GM12878 (cell line): ENCODE results near the gene ADCY5. TPM values are rescaled to one million over a fixed set of nuclear protein-coding genes. Genes with fewer than 3 reads are reported as not detected.

Experiments
- ATAC-seq: fragments of 200-7000 bp; cut with Tn5 transposase; 3 replicates; pipeline ENCODE4 v1.9.1; 2020; ENCODE audit warnings: mild to moderate bottlenecking, moderate library complexity
- BruUV-seq: library from RNA; stranded (reverse); fragments of 400-500 nt; replicated peaks from 2 replicates; lab custom pipeline; 2021; lab: Mats Ljungman, UMichigan
- CTCF ChIA-PET: fragments of 300-600 bp; sonication (Branson Sonifier 250); formaldehyde crosslinking; extraction: SDS; loops from one replicate; lab custom pipeline; 2021; ENCODE audit warnings: inconsistent platforms; lab: Yijun Ruan, JAX
- POLR2A ChIA-PET: fragments of 350-600 bp; formaldehyde crosslinking; extraction: SDS; loops from one replicate; lab custom pipeline; 2021; ENCODE audit warnings: inconsistent platforms; lab: Charles Lee
- RAD21 ChIA-PET: fragments of 300-600 bp; sonication (Branson Sonifier 250); formaldehyde crosslinking; loops from one replicate; lab custom pipeline; 2023; ENCODE audit warnings: antibody characterized with exemption; ENCODE audit not compliant: unreplicated experiment; lab: Charles Lee
- SMC1A ChIA-PET: fragments of 300-600 bp; sonication (Branson Sonifier 250); formaldehyde crosslinking; loops from one replicate; lab custom pipeline; 2023; ENCODE audit not compliant: unreplicated experiment, uncharacterized antibody; lab: Charles Lee
- DNase-seq: peaks from one replicate; pipeline ENCODE4 v3.0.0-alpha.2; 2011; ENCODE audit warnings: low read depth, low spot score
- FAIRE-seq: peaks from 3 replicates; lab custom pipeline; 2011; peaks lifted over from hg19 to GRCh38; lab: Jason Lieb, UNC
- H2AFZ ChIP-seq: 2 replicates; pipeline ENCODE4 v1.6.0; 2011; ENCODE audit warnings: low read depth, low read length, control low read depth; ENCODE audit not compliant: control insufficient read depth
- H3K27ac ChIP-seq: 2 replicates; pipeline ENCODE4 v1.5.1; 2011; ENCODE audit warnings: control low read depth; ENCODE audit not compliant: control insufficient read depth, insufficient read depth
- H3K27me3 ChIP-seq, 2 experiments: replicated peaks in 1 of 2; 2 replicates each; pipeline versions ENCODE4 v1.6.0 to v1.6.1; 2011; ENCODE audit warnings: low read length in 1 of 2; ENCODE audit not compliant: control insufficient read depth in 2 of 2, insufficient read depth in 2 of 2
- H3K36me3 ChIP-seq, 2 experiments: 2 replicates each; pipeline ENCODE4 v1.5.1; 2011; ENCODE audit warnings: low read length in 1 of 2; ENCODE audit not compliant: control insufficient read depth in 2 of 2, insufficient read depth in 2 of 2
- H3K4me1 ChIP-seq: 2 replicates; pipeline ENCODE4 v1.6.1; 2011; ENCODE audit warnings: mild to moderate bottlenecking, low read length, moderate library complexity, mixed read lengths; ENCODE audit not compliant: control insufficient read depth, insufficient read depth
- H3K4me2 ChIP-seq: 2 replicates; pipeline ENCODE4 v1.6.0; 2011; ENCODE audit warnings: control low read depth; ENCODE audit not compliant: control insufficient read depth, insufficient read depth
- H3K4me3 ChIP-seq: fragments of 200-600 bp; sonication (generic); 2 replicates; pipeline ENCODE4 v1.5.1; 2016
- H3K79me2 ChIP-seq: 2 replicates; pipeline ENCODE4 v1.6.0; 2011; ENCODE audit warnings: low read length; ENCODE audit not compliant: control insufficient read depth, insufficient read depth
- H3K9ac ChIP-seq: 2 replicates; pipeline ENCODE4 v1.8.0; 2011; ENCODE audit warnings: low read length, control low read depth, mixed read lengths; ENCODE audit not compliant: control insufficient read depth, insufficient read depth
- H3K9me3 ChIP-seq: replicated peaks from 3 replicates; pipeline ENCODE4 v1.5.1; 2011; ENCODE audit warnings: mild to moderate bottlenecking, low read length; ENCODE audit not compliant: control insufficient read depth, insufficient read depth
- H4K20me1 ChIP-seq: 2 replicates; pipeline ENCODE4 v1.6.0; 2011; ENCODE audit not compliant: control insufficient read depth, insufficient read depth
- ASH2L ChIP-seq: fragments of 300-600, 200-600 bp; sonication (generic); IDR thresholded peaks from 2 replicates; pipeline ENCODE4 v1.6.1; 2017; ENCODE audit warnings: low read depth, mild to moderate bottlenecking, borderline replicate concordance
- CBX3 ChIP-seq: fragments of 200-600 bp; sonication (generic); IDR thresholded peaks from 2 replicates; pipeline ENCODE4 v1.6.1; 2016; ENCODE audit warnings: low read depth, borderline replicate concordance
- CHD4 ChIP-seq: fragments of 200-600 bp; sonication (generic); IDR thresholded peaks from 2 replicates; pipeline ENCODE4 v1.6.1; 2016; ENCODE audit warnings: mild to moderate bottlenecking
- ESRRA ChIP-seq: IDR thresholded peaks from 2 replicates; pipeline ENCODE4 v1.6.1; 2012; ENCODE audit warnings: mild to moderate bottlenecking, low read length, improper control_type of control experiment
- IKZF2 ChIP-seq, 2 experiments: fragments of 450-650 bp; IDR thresholded peaks; 2 replicates each; pipeline ENCODE4 v1.6.1; 2017; ENCODE audit warnings: mild to moderate bottlenecking in 2 of 2, moderate library complexity in 2 of 2
- MYB ChIP-seq: fragments of 150-350 bp; IDR thresholded peaks from 2 replicates; pipeline ENCODE4 v1.6.1; 2014; ENCODE audit warnings: mild to moderate bottlenecking, low read depth, low read length, borderline replicate concordance
- NR2F1 ChIP-seq: fragments of 450-650 bp; conservative IDR thresholded peaks from 2 replicates; pipeline ENCODE4 v1.6.1; 2017; ENCODE audit warnings: mild to moderate bottlenecking
- PAX5 ChIP-seq: IDR thresholded peaks from 2 replicates; pipeline ENCODE4 v1.6.1; 2011; ENCODE audit warnings: low read depth, low read length, borderline replicate concordance
- RAD21 ChIP-seq: IDR thresholded peaks from 2 replicates; pipeline ENCODE4 v1.6.1; 2011; ENCODE audit warnings: mild to moderate bottlenecking, low read depth, low read length, moderate library complexity; ENCODE audit not compliant: insufficient read depth
- RUNX3 ChIP-seq: IDR thresholded peaks from 2 replicates; pipeline ENCODE4 v1.6.1; 2012; ENCODE audit warnings: low read length, inconsistent platforms
- STAT1 ChIP-seq: fragments of 450-650 bp; conservative IDR thresholded peaks from 2 replicates; pipeline ENCODE4 v1.6.1; 2014; ENCODE audit warnings: antibody characterized with exemption, mild to moderate bottlenecking
- TARDBP ChIP-seq: IDR thresholded peaks from 2 replicates; pipeline ENCODE4 v1.6.1; 2016; ENCODE audit warnings: borderline replicate concordance
- ZNF207 ChIP-seq: fragments of 450-650 bp; IDR thresholded peaks from 2 replicates; pipeline ENCODE4 v1.6.1; 2014; ENCODE audit warnings: antibody characterized with exemption, mild to moderate bottlenecking, borderline replicate concordance
- ZNF274 ChIP-seq: IDR thresholded peaks from one replicate; pipeline ENCODE4 v1.8.0; 2011; ENCODE audit not compliant: insufficient read length, insufficient read depth
- WGBS: methylation state at CpG from one replicate; pipeline ENCODE4 v1.1.6; 2016; ENCODE audit warnings: low lambda C conversion rate; ENCODE audit not compliant: insufficient replicate concordance, insufficient coverage; ENCODE audit errors: missing lambda C conversion rate; 5-methylcytosine and 5-hydroxymethylcytosine counted together
- in situ Hi-C: fragments of 300-500 bp; cut with MboI; formaldehyde crosslinking; loops from 9 replicates; pipeline ENCODE4 v1.14.3; 2018; ENCODE audit warnings: mixed read lengths
- intact Hi-C: fragments of 100-400 bp; cut with micrococcal nuclease; formaldehyde crosslinking; loops from one replicate; pipeline ENCODE4 v1.14.2; 2022; ENCODE audit not compliant: unreplicated experiment
- polyA plus RNA-seq, 11 experiments: library from polyadenylated mRNA; depleted of rRNA in 4 of 11; unstranded in 6 of 11; stranded (reverse) in 5 of 11; fragments of >200 nt; fragmentation: Nextera tagmentation in 4 of 11; fragmentation: Illumina TruSeq in 1 of 11; extraction: Ambion mirVana in 4 of 11; extraction: Trizol in 1 of 11; gene quantifications; 1 replicate in 1 of 11; 2 replicates in 10 of 11; pipeline versions ENCODE4 v1.2.1 to v1.2.3, GENCODE V29; 2011 to 2016; ENCODE audit warnings: inconsistent platforms in 2 of 11, missing spikeins in 2 of 11, low read depth in 1 of 11
- total RNA-seq, 4 experiments: library from RNA; depleted of rRNA in 3 of 4; stranded (reverse); fragments of >200 nt in 3 of 4; fragmentation: Illumina TruSeq in 1 of 4; extraction: Trizol in 1 of 4; gene quantifications; 2 replicates each; pipeline versions ENCODE4 v1.2.1 to v1.2.3, GENCODE V29; 2013 to 2021
- TF ChIP-seq, protein P1 (sequence below): IDR thresholded peaks from 2 replicates; pipeline ENCODE4 v1.6.1; 2011; ENCODE audit warnings: low read depth, mild to moderate bottlenecking, low read length, moderate library complexity, borderline replicate concordance; ENCODE audit errors: extremely low read depth
- TF ChIP-seq, protein P2 (sequence below): fragments of 450-650 bp; IDR thresholded peaks from 2 replicates; pipeline ENCODE4 v1.6.1; 2017; ENCODE audit warnings: antibody characterized with exemption, mild to moderate bottlenecking, moderate library complexity
- TF ChIP-seq, protein P3 (sequence below): fragments of 450-650 bp; IDR thresholded peaks from 2 replicates; pipeline ENCODE4 v1.6.1; 2014; ENCODE audit warnings: mild to moderate bottlenecking
- TF ChIP-seq, protein P4 (sequence below): fragments of 450-650 bp; formaldehyde crosslinking; IDR thresholded peaks from 2 replicates; pipeline ENCODE4 v1.4.0; 2022; ENCODE audit warnings: mild to moderate bottlenecking, moderate library complexity

Gene ADCY5
- total and polyA plus RNA-seq, 10 of the 15 experiments (the other 5 are each of a cell fraction or from before 2014, with no cell fraction given): under 0.01 to 0.24 (median 0.02) TPM; not detected in 4

DNA sequence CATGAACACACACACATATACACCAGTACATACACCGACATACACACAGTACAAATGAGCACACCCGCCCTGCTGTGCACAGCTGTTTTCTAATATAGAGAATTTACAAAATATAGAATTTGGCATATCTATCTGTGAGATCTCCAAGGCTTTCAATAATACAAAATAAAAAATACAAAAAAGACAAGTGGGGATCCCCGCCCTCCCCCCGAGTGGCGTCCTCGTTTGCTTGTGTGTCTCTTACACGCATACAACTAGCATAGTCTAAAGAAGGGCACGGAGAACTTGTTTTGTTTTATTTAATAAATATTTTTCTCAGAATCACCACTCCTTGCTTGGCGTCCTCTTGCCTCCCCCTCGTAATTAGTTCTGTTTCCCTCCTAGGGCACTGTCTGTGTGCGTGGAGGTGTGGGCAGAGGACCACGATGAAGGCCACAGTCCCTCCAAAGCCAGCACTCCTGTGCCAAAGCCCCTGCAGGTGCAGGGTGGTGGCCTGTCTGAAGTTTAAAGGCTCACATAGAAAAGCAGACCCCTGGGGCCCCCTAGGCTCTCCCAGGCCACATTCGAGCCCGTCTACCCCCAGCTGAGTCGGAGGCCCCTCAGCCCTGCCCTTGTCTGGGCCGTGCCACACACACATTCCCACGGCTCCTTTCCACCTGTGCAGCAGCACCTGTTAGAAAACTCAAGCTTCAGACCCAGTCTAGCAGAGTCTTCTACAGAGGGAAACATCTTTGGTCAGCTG is 165.1 kb downstream of the ADCY5 start:
- no peak overlapping the region for H2AFZ ChIP-seq
- ChIA-PET CTCF (no interaction called here), RAD21 (no interaction called here), SMC1A (no interaction called here), POLR2A (interaction anchor here (0.6 kb wide), 1 partner anchor 1585 kb away, joined by 4 read pairs; no protein-coding TSS in a partner anchor)
- no peaks in the 10 kb centered on the region for H3K9me3 ChIP-seq
- H4K20me1 ChIP-seq: no peaks in the 10 kb centered on the region
- no peak for ATAC-seq
- H3K27ac ChIP-seq: no peak overlapping the region
- no peaks in the 10 kb centered on the region for H3K36me3 ChIP-seq
- no TSS peak for BruUV-seq
- 66% methylated on average over 17 of the region's 17 CpGs for WGBS
- no peaks in the 10 kb centered on the region for H3K4me1 ChIP-seq
- no peak for FAIRE-seq
- H3K9ac ChIP-seq: no peak overlapping the region
- H3K4me2 ChIP-seq: no peak overlapping the region
- TF ChIP-seq ZNF207 (no peak), RUNX3 (no peak), TARDBP (no peak), ZNF274 (no peak), IKZF2 (IDR thresholded peaks at IDR 0.05) (no peak), CBX3 (no peak), RAD21 (no peak), STAT1 (no peak), NR2F1 (no peak), MYB (no peak), ASH2L (no peak), ESRRA (no peak), CHD4 (no peak), PAX5 (no peak)
- TF ChIP-seq, protein P1, sequence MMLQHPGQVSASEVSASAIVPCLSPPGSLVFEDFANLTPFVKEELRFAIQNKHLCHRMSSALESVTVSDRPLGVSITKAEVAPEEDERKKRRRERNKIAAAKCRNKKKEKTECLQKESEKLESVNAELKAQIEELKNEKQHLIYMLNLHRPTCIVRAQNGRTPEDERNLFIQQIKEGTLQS: no peak
- TF ChIP-seq, protein P2, sequence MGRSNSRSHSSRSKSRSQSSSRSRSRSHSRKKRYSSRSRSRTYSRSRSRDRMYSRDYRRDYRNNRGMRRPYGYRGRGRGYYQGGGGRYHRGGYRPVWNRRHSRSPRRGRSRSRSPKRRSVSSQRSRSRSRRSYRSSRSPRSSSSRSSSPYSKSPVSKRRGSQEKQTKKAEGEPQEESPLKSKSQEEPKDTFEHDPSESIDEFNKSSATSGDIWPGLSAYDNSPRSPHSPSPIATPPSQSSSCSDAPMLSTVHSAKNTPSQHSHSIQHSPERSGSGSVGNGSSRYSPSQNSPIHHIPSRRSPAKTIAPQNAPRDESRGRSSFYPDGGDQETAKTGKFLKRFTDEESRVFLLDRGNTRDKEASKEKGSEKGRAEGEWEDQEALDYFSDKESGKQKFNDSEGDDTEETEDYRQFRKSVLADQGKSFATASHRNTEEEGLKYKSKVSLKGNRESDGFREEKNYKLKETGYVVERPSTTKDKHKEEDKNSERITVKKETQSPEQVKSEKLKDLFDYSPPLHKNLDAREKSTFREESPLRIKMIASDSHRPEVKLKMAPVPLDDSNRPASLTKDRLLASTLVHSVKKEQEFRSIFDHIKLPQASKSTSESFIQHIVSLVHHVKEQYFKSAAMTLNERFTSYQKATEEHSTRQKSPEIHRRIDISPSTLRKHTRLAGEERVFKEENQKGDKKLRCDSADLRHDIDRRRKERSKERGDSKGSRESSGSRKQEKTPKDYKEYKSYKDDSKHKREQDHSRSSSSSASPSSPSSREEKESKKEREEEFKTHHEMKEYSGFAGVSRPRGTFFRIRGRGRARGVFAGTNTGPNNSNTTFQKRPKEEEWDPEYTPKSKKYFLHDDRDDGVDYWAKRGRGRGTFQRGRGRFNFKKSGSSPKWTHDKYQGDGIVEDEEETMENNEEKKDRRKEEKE: no peak
- TF ChIP-seq, protein P3, sequence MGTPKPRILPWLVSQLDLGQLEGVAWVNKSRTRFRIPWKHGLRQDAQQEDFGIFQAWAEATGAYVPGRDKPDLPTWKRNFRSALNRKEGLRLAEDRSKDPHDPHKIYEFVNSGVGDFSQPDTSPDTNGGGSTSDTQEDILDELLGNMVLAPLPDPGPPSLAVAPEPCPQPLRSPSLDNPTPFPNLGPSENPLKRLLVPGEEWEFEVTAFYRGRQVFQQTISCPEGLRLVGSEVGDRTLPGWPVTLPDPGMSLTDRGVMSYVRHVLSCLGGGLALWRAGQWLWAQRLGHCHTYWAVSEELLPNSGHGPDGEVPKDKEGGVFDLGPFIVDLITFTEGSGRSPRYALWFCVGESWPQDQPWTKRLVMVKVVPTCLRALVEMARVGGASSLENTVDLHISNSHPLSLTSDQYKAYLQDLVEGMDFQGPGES: no peak
- TF ChIP-seq, protein P4, sequence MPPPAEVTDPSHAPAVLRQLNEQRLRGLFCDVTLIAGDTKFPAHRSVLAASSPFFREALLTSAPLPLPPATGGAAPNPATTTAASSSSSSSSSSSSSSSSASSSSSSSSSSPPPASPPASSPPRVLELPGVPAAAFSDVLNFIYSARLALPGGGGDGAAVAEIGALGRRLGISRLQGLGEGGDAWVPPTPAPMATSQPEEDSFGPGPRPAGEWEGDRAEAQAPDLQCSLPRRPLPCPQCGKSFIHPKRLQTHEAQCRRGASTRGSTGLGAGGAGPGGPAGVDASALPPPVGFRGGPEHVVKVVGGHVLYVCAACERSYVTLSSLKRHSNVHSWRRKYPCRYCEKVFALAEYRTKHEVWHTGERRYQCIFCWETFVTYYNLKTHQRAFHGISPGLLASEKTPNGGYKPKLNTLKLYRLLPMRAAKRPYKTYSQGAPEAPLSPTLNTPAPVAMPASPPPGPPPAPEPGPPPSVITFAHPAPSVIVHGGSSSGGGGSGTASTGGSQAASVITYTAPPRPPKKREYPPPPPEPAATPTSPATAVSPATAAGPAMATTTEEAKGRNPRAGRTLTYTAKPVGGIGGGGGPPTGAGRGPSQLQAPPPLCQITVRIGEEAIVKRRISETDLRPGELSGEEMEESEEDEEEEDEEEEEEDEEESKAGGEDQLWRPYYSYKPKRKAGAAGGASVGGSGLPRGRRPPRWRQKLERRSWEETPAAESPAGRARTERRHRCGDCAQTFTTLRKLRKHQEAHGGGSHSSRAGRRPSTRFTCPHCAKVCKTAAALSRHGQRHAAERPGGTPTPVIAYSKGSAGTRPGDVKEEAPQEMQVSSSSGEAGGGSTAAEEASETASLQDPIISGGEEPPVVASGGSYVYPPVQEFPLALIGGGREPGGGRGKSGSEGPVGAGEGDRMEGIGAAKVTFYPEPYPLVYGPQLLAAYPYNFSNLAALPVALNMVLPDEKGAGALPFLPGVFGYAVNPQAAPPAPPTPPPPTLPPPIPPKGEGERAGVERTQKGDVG: no peak
- DNase-seq: no peak
- H3K27me3 ChIP-seq: no peaks in the 10 kb centered on the region
- intact Hi-C loops: no loop called here
- in situ Hi-C loops: no loop called here
- H3K4me3 ChIP-seq: no peak overlapping the region
- no peaks in the 10 kb centered on the region for H3K79me2 ChIP-seq
